Measurements from ENCODE around the gene TMEM163.
"Not testable (repeated sequence)": the region's sequence is repeated elsewhere in the genome, so short reads cannot be mapped to it uniquely, and the experiment has no call there.

The TMEM163 gene

GRCh38 chr2:134662751-134663150, 56.0 kb downstream of the TMEM163 start:
- no peak for DNase-seq (ENCODE audit: low read depth)
- no peak overlapping the region for H3K4me3 ChIP-seq (ENCODE audit: low read depth, low read length)
- TF ChIP-seq CTCF (IDR thresholded peaks at IDR 0.05; ENCODE audit: insufficient read depth, low read depth, low read length, missing control alignments): no peak

- no peak for DNase-seq (ENCODE audit: low read depth)
- no peak for TF ChIP-seq CTCF (IDR thresholded peaks at IDR 0.05; ENCODE audit: insufficient read depth, low read depth, low read length, missing control alignments)
- H3K4me3 ChIP-seq (ENCODE audit: low read depth, low read length): no peak overlapping the region
These were observed 58.0 kb downstream of the TMEM163 start for GRCh38 chr2:134660626-134661402.

GRCh38 chr2:134659724-134660123, 59.1 kb downstream of the TMEM163 start:
- no peak for DNase-seq (ENCODE audit: low read depth)
- TF ChIP-seq CTCF (IDR thresholded peaks at IDR 0.05; ENCODE audit: insufficient read depth, low read depth, low read length, missing control alignments): no peak
- H3K4me3 ChIP-seq (ENCODE audit: low read depth, low read length): no peak overlapping the region

- peak; percentile 15 for DNase-seq (ENCODE audit: low read depth)
- no peak overlapping the region for H3K4me3 ChIP-seq (ENCODE audit: low read depth, low read length)
- TF ChIP-seq CTCF (IDR thresholded peaks at IDR 0.05; ENCODE audit: insufficient read depth, low read depth, low read length, missing control alignments): peak; percentile 37
These were observed 61.0 kb downstream of the TMEM163 start for GRCh38 chr2:134657650-134658250.

GRCh38 chr2:134656391-134656790, 62.4 kb downstream of the TMEM163 start:
- not testable (repeated sequence) for H3K4me3 ChIP-seq (ENCODE audit: low read depth, low read length); DNase-seq (ENCODE audit: low read depth)

- TF ChIP-seq CTCF (IDR thresholded peaks at IDR 0.05; ENCODE audit: insufficient read depth, low read depth, low read length, missing control alignments): no peak
- no peak overlapping the region for H3K4me3 ChIP-seq (ENCODE audit: low read depth, low read length)
- no peak for DNase-seq (ENCODE audit: low read depth)
These were observed 70.2 kb downstream of the TMEM163 start for GRCh38 chr2:134648586-134648985.

- no peak for DNase-seq (ENCODE audit: low read depth)
- TF ChIP-seq CTCF (IDR thresholded peaks at IDR 0.05; ENCODE audit: insufficient read depth, low read depth, low read length, missing control alignments): no peak
- no peak overlapping the region for H3K4me3 ChIP-seq (ENCODE audit: low read depth, low read length)
These were observed 71.1 kb downstream of the TMEM163 start for GRCh38 chr2:134647607-134648256.
